Neural cell (in vitro differentiated cells): ENCODE data around the gene FARP2. TPM values are rescaled to one million over a fixed set of nuclear protein-coding genes. Genes with fewer than 3 reads are reported as not detected.

Experiments
- H2AFZ ChIP-seq: fragments of 200-600, 300-800 bp; sonication (generic), shearing (Covaris generic); 2 replicates; pipeline ENCODE4 v1.6.0; 2014; ENCODE audit warnings: low read depth, mild to moderate bottlenecking, antibody characterized with exemption, low read length, moderate library complexity
- H3F3A ChIP-seq: fragments of 200-600 bp; shearing (Covaris generic); 2 replicates; pipeline ENCODE4 v1.6.1; 2016; ENCODE audit warnings: mild to moderate bottlenecking, moderate library complexity, mixed read lengths, antibody characterized with exemption, low read length; ENCODE audit not compliant: insufficient read depth, poor library complexity, severe bottlenecking
- H3K27ac ChIP-seq: fragments of 200-600, 300-800 bp; sonication (generic), shearing (Covaris generic); 2 replicates; pipeline ENCODE4 v1.5.1; 2014; ENCODE audit warnings: mild to moderate bottlenecking, low read length, moderate library complexity
- H3K27me3 ChIP-seq: fragments of 300-800, 200-600 bp; sonication (generic), shearing (Covaris generic); 2 replicates; pipeline ENCODE4 v1.6.0; 2014; ENCODE audit warnings: mild to moderate bottlenecking, low read depth, low read length, moderate library complexity; ENCODE audit not compliant: insufficient read depth
- H3K36me3 ChIP-seq: fragments of 300-800, 200-600 bp; sonication (generic), shearing (Covaris generic); 2 replicates; pipeline ENCODE4 v1.5.1; 2014; ENCODE audit warnings: mild to moderate bottlenecking, antibody characterized with exemption, low read length, moderate library complexity; ENCODE audit not compliant: insufficient read depth
- H3K4me2 ChIP-seq: fragments of 300-800, 200-600 bp; sonication (generic), shearing (Covaris generic); 2 replicates; pipeline ENCODE4 v1.6.0; 2014; ENCODE audit warnings: mild to moderate bottlenecking, low read length
- H3K4me3 ChIP-seq: fragments of 300-800, 200-600 bp; sonication (generic), shearing (Covaris generic); 2 replicates; pipeline ENCODE4 v1.5.1; 2014; ENCODE audit warnings: mild to moderate bottlenecking, low read length, moderate library complexity
- H3K79me2 ChIP-seq: fragments of 200-600 bp; shearing (Covaris generic); replicated peaks from 2 replicates; pipeline ENCODE4 v1.6.0; 2014; ENCODE audit warnings: mild to moderate bottlenecking, low read length, moderate library complexity; ENCODE audit not compliant: insufficient read depth
- H3K9ac ChIP-seq: fragments of 300-800, 200-600 bp; sonication (generic), shearing (Covaris generic); 2 replicates; pipeline ENCODE4 v1.6.1; 2016; ENCODE audit warnings: mild to moderate bottlenecking, low read length, mixed read lengths
- H3K9me2 ChIP-seq: fragments of 200-600 bp; shearing (Covaris generic); 2 replicates; pipeline ENCODE4 v1.6.1; 2016; ENCODE audit warnings: mild to moderate bottlenecking, low read length, mixed read lengths; ENCODE audit not compliant: insufficient read depth
- H3K9me3 ChIP-seq: fragments of 200-600, 300-800 bp; sonication (generic), shearing (Covaris generic); 2 replicates; pipeline ENCODE4 v1.6.1; 2016; ENCODE audit warnings: mild to moderate bottlenecking, mixed run types, low read length, moderate library complexity, mixed read lengths
- H4K20me1 ChIP-seq: fragments of 200-600 bp; shearing (Covaris generic); 2 replicates; pipeline ENCODE4 v1.6.1; 2016; ENCODE audit warnings: mild to moderate bottlenecking, mixed run types; ENCODE audit not compliant: insufficient read depth
- EP300 ChIP-seq: fragments of 450-650 bp; conservative IDR thresholded peaks from 2 replicates; pipeline ENCODE4 v1.6.1; 2014; ENCODE audit warnings: antibody characterized with exemption, mild to moderate bottlenecking, moderate library complexity; ENCODE audit not compliant: poor library complexity, severe bottlenecking
- EZH2 ChIP-seq: fragments of 200-600, 300-800 bp; shearing (Covaris generic), sonication (generic); IDR thresholded peaks from 2 replicates; pipeline ENCODE4 v1.6.1; 2014; ENCODE audit warnings: antibody characterized with exemption, low read length, borderline replicate concordance, mild to moderate bottlenecking; ENCODE audit not compliant: insufficient read depth, poor library complexity, severe bottlenecking
- MXI1 ChIP-seq: fragments of 450-650 bp; conservative IDR thresholded peaks from 2 replicates; pipeline ENCODE4 v1.6.1; 2014; ENCODE audit warnings: antibody characterized with exemption, mild to moderate bottlenecking; ENCODE audit not compliant: poor library complexity, severe bottlenecking
- POLR2AphosphoS5 ChIP-seq: IDR thresholded peaks from 2 replicates; pipeline ENCODE4 v1.6.1; 2012
- RAD21 ChIP-seq: fragments of 450-650 bp; conservative IDR thresholded peaks from 2 replicates; pipeline ENCODE4 v1.6.1; 2014; ENCODE audit warnings: antibody characterized with exemption, mild to moderate bottlenecking, moderate library complexity
- SMC3 ChIP-seq: fragments of 450-650 bp; conservative IDR thresholded peaks from 2 replicates; pipeline ENCODE4 v1.6.1; 2014; ENCODE audit warnings: antibody characterized with exemption, mild to moderate bottlenecking, moderate library complexity; ENCODE audit not compliant: poor library complexity
- TAF1 ChIP-seq: IDR thresholded peaks from 2 replicates; pipeline ENCODE4 v1.6.1; 2012; ENCODE audit warnings: low read depth
- polyA plus RNA-seq: library from polyadenylated mRNA; depleted of rRNA; stranded (reverse); fragments of >200 nt; gene quantifications from 2 replicates; pipeline ENCODE4 v1.2.3, GENCODE V29; 2014
- TF ChIP-seq, protein P1 (sequence below): IDR thresholded peaks from 2 replicates; pipeline ENCODE4 v1.6.1; 2012; ENCODE audit warnings: borderline replicate concordance
- TF ChIP-seq, protein P2 (sequence below): fragments of 450-650 bp; IDR thresholded peaks from 2 replicates; pipeline ENCODE4 v1.5.1; 2014; ENCODE audit warnings: antibody characterized with exemption, mild to moderate bottlenecking, moderate library complexity; ENCODE audit not compliant: poor library complexity, severe bottlenecking

FARP2 gene
- polyA plus RNA-seq, 1 donor from 2014 or later = 13.3 TPM

DNA sequence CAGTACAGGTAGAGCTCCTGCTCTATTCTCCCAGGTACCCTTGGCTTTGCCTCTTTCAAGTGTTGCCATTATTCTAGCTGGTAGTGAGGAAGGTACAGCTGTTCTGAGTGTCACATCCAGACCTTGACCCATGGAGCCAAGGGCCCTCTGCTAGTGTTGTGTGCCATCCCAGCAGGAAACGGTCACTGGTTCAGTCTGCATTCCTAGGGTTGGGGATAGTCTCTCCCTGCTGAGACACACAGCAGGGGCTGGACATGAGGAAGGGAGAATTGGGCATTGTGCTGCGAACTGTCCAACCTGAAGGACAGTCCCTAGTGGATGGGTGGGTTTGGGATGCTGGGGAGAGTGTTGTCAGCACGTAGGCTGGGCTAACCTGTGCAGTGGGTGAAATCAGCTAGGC is 59.1 kb downstream of the FARP2 start:
- H3K27ac ChIP-seq = no peak overlapping the region
- H3K9me2 ChIP-seq = no peaks in the 10 kb centered on the region
- no peak overlapping the region for H2AFZ ChIP-seq
- no peaks in the 10 kb centered on the region for H4K20me1 ChIP-seq
- no peak overlapping the region for H3K4me2 ChIP-seq
- H3K4me3 ChIP-seq = no peak overlapping the region
- H3K9ac ChIP-seq = no peak overlapping the region
- H3K27me3 ChIP-seq = no peaks in the 10 kb centered on the region
- peaks cover 8% of the 10 kb centered on the region for H3K36me3 ChIP-seq
- no peak for TF ChIP-seq RAD21
- no peak for TF ChIP-seq EP300
- TF ChIP-seq EZH2 = no peak
- TF ChIP-seq, protein P1, sequence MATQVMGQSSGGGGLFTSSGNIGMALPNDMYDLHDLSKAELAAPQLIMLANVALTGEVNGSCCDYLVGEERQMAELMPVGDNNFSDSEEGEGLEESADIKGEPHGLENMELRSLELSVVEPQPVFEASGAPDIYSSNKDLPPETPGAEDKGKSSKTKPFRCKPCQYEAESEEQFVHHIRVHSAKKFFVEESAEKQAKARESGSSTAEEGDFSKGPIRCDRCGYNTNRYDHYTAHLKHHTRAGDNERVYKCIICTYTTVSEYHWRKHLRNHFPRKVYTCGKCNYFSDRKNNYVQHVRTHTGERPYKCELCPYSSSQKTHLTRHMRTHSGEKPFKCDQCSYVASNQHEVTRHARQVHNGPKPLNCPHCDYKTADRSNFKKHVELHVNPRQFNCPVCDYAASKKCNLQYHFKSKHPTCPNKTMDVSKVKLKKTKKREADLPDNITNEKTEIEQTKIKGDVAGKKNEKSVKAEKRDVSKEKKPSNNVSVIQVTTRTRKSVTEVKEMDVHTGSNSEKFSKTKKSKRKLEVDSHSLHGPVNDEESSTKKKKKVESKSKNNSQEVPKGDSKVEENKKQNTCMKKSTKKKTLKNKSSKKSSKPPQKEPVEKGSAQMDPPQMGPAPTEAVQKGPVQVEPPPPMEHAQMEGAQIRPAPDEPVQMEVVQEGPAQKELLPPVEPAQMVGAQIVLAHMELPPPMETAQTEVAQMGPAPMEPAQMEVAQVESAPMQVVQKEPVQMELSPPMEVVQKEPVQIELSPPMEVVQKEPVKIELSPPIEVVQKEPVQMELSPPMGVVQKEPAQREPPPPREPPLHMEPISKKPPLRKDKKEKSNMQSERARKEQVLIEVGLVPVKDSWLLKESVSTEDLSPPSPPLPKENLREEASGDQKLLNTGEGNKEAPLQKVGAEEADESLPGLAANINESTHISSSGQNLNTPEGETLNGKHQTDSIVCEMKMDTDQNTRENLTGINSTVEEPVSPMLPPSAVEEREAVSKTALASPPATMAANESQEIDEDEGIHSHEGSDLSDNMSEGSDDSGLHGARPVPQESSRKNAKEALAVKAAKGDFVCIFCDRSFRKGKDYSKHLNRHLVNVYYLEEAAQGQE = no peak
- no peak for TF ChIP-seq SMC3
- TF ChIP-seq TAF1 = no peak
- no peak for TF ChIP-seq MXI1
- no peak for TF ChIP-seq POLR2AphosphoS5
- TF ChIP-seq, protein P2, sequence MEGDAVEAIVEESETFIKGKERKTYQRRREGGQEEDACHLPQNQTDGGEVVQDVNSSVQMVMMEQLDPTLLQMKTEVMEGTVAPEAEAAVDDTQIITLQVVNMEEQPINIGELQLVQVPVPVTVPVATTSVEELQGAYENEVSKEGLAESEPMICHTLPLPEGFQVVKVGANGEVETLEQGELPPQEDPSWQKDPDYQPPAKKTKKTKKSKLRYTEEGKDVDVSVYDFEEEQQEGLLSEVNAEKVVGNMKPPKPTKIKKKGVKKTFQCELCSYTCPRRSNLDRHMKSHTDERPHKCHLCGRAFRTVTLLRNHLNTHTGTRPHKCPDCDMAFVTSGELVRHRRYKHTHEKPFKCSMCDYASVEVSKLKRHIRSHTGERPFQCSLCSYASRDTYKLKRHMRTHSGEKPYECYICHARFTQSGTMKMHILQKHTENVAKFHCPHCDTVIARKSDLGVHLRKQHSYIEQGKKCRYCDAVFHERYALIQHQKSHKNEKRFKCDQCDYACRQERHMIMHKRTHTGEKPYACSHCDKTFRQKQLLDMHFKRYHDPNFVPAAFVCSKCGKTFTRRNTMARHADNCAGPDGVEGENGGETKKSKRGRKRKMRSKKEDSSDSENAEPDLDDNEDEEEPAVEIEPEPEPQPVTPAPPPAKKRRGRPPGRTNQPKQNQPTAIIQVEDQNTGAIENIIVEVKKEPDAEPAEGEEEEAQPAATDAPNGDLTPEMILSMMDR = no peak
- no peaks in the 10 kb centered on the region for H3K79me2 ChIP-seq
- H3F3A ChIP-seq = no peaks in the 10 kb centered on the region
- H3K9me3 ChIP-seq = no peaks in the 10 kb centered on the region

DNA sequence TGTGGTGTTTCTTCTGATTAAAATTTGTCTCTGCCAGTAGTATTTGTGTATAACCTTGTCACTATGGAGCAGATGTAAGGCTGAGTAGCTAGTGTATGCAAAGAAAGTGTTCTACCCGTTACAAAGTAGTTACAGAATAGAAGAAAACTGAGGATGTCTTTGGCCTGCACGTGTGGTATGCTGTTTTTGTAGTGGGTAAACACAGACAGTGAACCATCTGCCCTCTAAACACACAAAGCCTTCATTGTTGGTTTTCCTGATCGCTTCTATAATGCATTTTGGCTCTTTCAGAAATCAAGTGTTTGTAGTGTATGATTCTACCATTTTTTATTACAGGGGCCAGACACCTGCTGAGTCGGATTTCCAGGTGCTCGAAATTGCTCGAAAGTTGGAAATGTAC is 61.5 kb downstream of the FARP2 start:
- H3K9me2 ChIP-seq = no peaks in the 10 kb centered on the region
- no peak overlapping the region for H3K9ac ChIP-seq
- no peaks in the 10 kb centered on the region for H3K27me3 ChIP-seq
- H4K20me1 ChIP-seq = no peaks in the 10 kb centered on the region
- H3K9me3 ChIP-seq = no peaks in the 10 kb centered on the region
- H3F3A ChIP-seq = no peaks in the 10 kb centered on the region
- H3K79me2 ChIP-seq = no peaks in the 10 kb centered on the region
- TF ChIP-seq EP300 = no peak
- TF ChIP-seq, protein P1 = no peak
- no peak for TF ChIP-seq SMC3
- no peak for TF ChIP-seq EZH2
- TF ChIP-seq, protein P2 = no peak
- TF ChIP-seq TAF1 = no peak
- no peak for TF ChIP-seq POLR2AphosphoS5
- no peak for TF ChIP-seq RAD21
- TF ChIP-seq MXI1 = no peak
- no peak overlapping the region for H2AFZ ChIP-seq
- H3K36me3 ChIP-seq = peaks cover 5% of the 10 kb centered on the region
- H3K4me3 ChIP-seq = no peak overlapping the region
- H3K27ac ChIP-seq = no peak overlapping the region
- H3K4me2 ChIP-seq = no peak overlapping the region
